Measurements from ENCODE around the gene WRNIP1.

- no peak for TF ChIP-seq POLR2A (IDR thresholded peaks at IDR 0.05)
- TF ChIP-seq CTCF (IDR thresholded peaks at IDR 0.05), result no peak
These were observed 43.8 kb downstream of the WRNIP1 start for GRCh38 chr6:2809015-2809414.
